WI38 (cell line): ENCODE measurements around the gene ESR1.

Experiments
- H3K4me3 ChIP-seq: 2 replicates; pipeline ENCODE4 v1.5.1; 2011; ENCODE audit warnings: low read depth, mild to moderate bottlenecking, control low read depth, low read length
- TF ChIP-seq, protein P1 (sequence below): IDR thresholded peaks from 2 replicates; pipeline ENCODE4 v1.5.1; 2012; ENCODE audit warnings: low read depth, mild to moderate bottlenecking, control low read depth, low read length

ESR1 gene

DNA sequence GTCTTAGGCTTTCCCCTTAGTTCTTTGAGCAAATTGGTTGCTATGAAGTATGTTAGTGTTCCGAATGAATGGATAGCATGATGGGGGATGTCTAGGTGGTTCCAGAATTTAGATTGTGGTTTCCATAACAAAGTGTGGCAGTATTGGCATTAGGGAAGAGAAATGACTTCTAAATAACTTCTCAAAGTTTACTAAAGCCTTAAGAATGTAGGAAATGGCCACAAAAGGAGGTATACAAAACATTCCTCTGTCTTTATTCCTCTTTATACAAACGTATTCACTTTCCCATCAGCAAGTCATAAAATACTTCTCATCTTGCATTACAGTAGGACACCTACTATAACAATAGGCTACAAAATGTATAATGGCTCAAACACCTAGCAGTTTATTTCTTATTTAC, 279.6 kb downstream of the ESR1 start:
- TF ChIP-seq, protein P1, sequence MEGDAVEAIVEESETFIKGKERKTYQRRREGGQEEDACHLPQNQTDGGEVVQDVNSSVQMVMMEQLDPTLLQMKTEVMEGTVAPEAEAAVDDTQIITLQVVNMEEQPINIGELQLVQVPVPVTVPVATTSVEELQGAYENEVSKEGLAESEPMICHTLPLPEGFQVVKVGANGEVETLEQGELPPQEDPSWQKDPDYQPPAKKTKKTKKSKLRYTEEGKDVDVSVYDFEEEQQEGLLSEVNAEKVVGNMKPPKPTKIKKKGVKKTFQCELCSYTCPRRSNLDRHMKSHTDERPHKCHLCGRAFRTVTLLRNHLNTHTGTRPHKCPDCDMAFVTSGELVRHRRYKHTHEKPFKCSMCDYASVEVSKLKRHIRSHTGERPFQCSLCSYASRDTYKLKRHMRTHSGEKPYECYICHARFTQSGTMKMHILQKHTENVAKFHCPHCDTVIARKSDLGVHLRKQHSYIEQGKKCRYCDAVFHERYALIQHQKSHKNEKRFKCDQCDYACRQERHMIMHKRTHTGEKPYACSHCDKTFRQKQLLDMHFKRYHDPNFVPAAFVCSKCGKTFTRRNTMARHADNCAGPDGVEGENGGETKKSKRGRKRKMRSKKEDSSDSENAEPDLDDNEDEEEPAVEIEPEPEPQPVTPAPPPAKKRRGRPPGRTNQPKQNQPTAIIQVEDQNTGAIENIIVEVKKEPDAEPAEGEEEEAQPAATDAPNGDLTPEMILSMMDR, result no peak
- no peak overlapping the region for H3K4me3 ChIP-seq

DNA sequence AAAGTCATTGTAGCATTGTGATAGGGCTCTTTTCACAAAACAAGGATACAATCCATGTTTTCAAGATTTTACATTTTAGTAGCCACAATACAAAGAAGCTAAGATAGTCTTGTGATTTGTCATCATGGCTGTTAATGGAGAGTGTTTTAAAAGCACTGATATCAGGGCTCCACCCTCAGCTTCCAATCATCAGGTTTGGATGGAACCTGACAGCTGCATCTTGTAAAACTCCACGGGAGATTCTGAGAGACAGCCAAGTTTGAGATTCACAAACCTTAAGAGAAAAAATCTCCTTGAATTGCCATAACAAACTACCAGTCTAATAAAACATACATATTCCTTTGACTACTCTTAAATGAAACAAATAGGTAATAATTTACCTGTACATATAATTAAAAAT, 280.2 kb downstream of the ESR1 start:
- TF ChIP-seq, protein P1, result no peak

DNA sequence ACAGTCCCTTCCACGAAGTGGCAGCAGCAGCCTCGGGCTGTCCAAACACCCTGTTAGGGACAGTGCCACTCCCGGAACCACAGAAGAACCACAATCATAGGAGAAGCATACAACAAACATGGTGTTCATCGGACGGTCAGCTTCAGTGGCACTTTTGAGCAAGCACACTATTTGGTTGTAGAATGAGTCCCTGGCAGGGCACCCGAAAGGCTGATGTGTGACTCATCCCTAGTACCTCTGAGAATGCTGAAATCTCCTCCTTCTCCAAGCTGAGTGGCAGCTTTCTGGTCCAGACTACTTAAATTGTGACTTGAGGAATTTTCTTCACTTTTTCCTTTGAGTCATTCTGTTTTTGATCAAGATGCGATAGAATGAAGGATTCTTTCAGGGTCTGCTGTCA, 282.5 kb downstream of the ESR1 start:
- H3K4me3 ChIP-seq, result no peak overlapping the region
- TF ChIP-seq, protein P1, result no peak

More for the DNA sequence above, 280.2 kb downstream of the ESR1 start:
- no peak overlapping the region for H3K4me3 ChIP-seq

DNA sequence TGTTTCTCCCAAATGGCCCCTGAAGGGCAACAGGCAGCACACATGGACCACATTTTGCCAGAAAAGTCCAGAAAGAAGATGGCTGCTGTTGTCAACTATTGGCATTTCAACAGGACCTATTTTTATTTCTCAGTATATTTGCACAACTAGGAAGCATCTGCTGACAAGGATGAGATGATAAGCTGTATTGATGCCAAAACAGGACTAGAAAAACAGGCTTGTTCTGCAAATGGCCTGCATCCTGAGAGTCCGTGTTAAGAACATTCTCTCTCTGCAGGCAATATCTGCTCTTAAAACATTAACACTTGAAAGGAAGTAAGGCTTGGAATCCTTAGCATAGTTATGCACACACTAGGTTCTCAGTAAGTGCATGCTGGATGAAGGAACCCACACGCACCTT, 283.7 kb downstream of the ESR1 start:
- TF ChIP-seq, protein P1, result no peak
- H3K4me3 ChIP-seq, result no peak overlapping the region

DNA sequence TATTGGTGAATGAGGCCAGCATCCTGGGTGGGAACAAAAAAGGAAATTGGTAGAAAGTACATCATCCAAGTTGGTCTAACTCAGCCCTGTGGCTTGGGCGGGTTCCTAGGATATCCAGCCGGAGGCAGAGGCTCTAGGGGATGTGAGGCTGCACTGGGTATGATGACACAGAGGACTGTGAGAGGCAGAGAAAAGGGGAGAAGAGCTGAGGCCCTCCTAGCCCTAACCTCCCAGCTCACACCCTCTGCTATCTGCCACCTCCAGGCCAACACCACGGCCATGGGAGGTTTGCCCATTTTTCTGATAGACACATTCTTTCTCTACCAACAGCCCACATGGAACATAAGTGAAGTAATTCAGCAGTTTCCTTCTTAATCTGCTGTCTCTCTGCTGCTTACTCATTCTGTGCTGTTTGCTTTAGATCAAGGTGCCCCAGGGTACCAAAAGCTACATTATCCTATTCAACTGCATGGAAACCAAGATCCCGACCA, 284.4 kb downstream of the ESR1 start:
- no peak overlapping the region for H3K4me3 ChIP-seq
- TF ChIP-seq, protein P1, result no peak

DNA sequence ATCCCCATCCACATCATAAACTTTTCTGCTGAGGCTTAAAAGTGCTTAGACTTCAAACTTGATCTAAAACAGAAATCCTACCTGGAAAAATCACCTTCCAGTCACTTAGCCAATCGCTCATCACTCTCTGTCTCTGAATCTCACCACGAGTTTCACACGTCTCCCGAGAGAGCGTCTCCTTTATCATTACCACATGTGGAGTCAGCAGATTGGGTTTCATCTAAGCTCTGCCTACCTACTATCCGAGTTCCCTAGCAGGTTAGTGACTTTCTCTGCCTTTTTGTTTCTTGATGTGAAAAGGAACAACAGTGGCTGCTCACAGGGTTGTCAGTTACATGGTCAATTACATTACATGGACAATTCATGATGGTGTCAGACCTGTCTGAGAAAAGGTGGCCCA, 286.2 kb downstream of the ESR1 start:
- TF ChIP-seq, protein P1, result no peak
- no peak overlapping the region for H3K4me3 ChIP-seq

DNA sequence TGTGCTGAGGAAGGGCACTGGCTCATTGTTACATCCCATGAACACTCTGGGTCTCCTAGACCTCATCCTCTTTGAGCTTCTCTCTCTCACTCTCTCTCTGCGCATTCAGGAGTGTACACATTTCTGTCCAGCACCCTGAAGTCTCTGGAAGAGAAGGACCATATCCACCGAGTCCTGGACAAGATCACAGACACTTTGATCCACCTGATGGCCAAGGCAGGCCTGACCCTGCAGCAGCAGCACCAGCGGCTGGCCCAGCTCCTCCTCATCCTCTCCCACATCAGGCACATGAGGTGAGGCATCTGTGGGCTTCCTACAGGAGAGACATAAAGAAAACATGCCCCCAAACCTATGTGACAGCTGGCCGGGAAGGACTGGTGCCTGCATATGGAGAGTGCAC, 286.8 kb downstream of the ESR1 start:
- TF ChIP-seq, protein P1, result no peak
- peak overlapping the region; percentile 62 for H3K4me3 ChIP-seq
